Measurements from ENCODE around the gene PRPF6. TPM values are rescaled to one million over a fixed set of nuclear protein-coding genes. Genes with fewer than 3 reads are reported as not detected.
A peak's percentile ranks its signal among the peaks of the same experiment; 100 is the strongest.

PRPF6 gene
- total RNA-seq, 2 experiments from 2014 or later, result 45.1 to 73.7 TPM

- TF ChIP-seq, protein P1, sequence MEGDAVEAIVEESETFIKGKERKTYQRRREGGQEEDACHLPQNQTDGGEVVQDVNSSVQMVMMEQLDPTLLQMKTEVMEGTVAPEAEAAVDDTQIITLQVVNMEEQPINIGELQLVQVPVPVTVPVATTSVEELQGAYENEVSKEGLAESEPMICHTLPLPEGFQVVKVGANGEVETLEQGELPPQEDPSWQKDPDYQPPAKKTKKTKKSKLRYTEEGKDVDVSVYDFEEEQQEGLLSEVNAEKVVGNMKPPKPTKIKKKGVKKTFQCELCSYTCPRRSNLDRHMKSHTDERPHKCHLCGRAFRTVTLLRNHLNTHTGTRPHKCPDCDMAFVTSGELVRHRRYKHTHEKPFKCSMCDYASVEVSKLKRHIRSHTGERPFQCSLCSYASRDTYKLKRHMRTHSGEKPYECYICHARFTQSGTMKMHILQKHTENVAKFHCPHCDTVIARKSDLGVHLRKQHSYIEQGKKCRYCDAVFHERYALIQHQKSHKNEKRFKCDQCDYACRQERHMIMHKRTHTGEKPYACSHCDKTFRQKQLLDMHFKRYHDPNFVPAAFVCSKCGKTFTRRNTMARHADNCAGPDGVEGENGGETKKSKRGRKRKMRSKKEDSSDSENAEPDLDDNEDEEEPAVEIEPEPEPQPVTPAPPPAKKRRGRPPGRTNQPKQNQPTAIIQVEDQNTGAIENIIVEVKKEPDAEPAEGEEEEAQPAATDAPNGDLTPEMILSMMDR (conservative IDR thresholded peaks at IDR 0.05; ENCODE audit: low read length), result no peak
- TF ChIP-seq EZH2phosphoT487 (IDR thresholded peaks at IDR 0.05; ENCODE audit: borderline replicate concordance, low read depth, low read length), result no peak
- Histone ChIP-seq H3K27ac (ENCODE audit: low read depth, low read length, poor library complexity, severe bottlenecking) (peak overlapping the region; percentile 97), H3K79me2 (ENCODE audit: insufficient read depth, low read depth, low read length) (peaks cover 13% of the 10 kb centered on the region; the same call in 1 of the 2 replicates), H3K4me2 (ENCODE audit: low read length) (peak overlapping the region; percentile 90), H3K4me3 (ENCODE audit: low read depth, low read length, poor library complexity, severe bottlenecking) (peak overlapping the region; percentile 94), H3K9me3 (ENCODE audit: low read length) (no peaks in the 10 kb centered on the region), H2AFZ (ENCODE audit: low read length) (no peak overlapping the region), H3K4me1 (ENCODE audit: insufficient read depth, low read length, poor library complexity, severe bottlenecking) (peaks cover 44% of the 10 kb centered on the region), H4K20me1 (ENCODE audit: insufficient read depth, low read length) (no peaks in the 10 kb centered on the region), H3K36me3 (ENCODE audit: insufficient read depth, low read length) (peaks cover 21% of the 10 kb centered on the region; the same call in 1 of the 2 replicates), H3K9me2 (ENCODE audit: insufficient read depth, low read length) (no peaks in the 10 kb centered on the region)
- ChIA-PET CTCF (ENCODE audit: unreplicated experiment) (no interaction called here), POLR2A (interaction anchor here (0.6 to 1.2 kb wide), 2 partner anchors 17 to 21 kb away, joined by 3 to 5 read pairs; no protein-coding TSS in a partner anchor)
- BruUV-seq (replicated peaks), result no TSS peak
- intact Hi-C loops (cut with micrococcal nuclease; ENCODE audit: unreplicated experiment), result loop anchor here (2.0 to 5.0 kb wide), 4 partner anchors 16 to 452 kb away; partner anchors contain the start of genes GMEB2, PRPF6 and TCEA2
- no peak for DNase-seq (ENCODE audit: low spot score)
Measured at GRCh38 chr20:64078934-64079272, 98.0 kb downstream of the PRPF6 start.

GRCh38 chr20:64079273-64080012 lies 98.5 kb downstream of the PRPF6 start, which contains the start of gene RGS19:
TSS of gene RGS19 (minus strand) at chr20:64079518. CDS start at chr20:64076886, 2,632 bp downstream.
- ChIA-PET POLR2A (interaction anchor here (0.6 to 1.2 kb wide), 4 partner anchors 10 to 36 kb away, joined by 3 to 5 read pairs (median 5); no protein-coding TSS in a partner anchor), CTCF (ENCODE audit: unreplicated experiment) (interaction anchor here (1.2 kb wide), 1 partner anchor 20 kb away, joined by 7 read pairs; no protein-coding TSS in a partner anchor)
- H3K79me2 ChIP-seq (ENCODE audit: insufficient read depth, low read depth, low read length), result peaks cover 13% of the 10 kb centered on the region; the same call in 1 of the 2 replicates
- peaks cover 15% of the 10 kb centered on the region; the same call in 1 of the 2 replicates for H3K36me3 ChIP-seq (ENCODE audit: insufficient read depth, low read length)
- H3K27ac ChIP-seq (ENCODE audit: low read depth, low read length, poor library complexity, severe bottlenecking), result peak within 1 kb of the TSS; percentile 97
- peak; percentile 87 for DNase-seq (ENCODE audit: low spot score)
- H3K4me3 ChIP-seq (ENCODE audit: low read depth, low read length, poor library complexity, severe bottlenecking), result peak within 1 kb of the TSS; percentile 94
- peak within 1 kb of the TSS; percentile 33; the same call in 1 of the 2 replicates for H2AFZ ChIP-seq (ENCODE audit: low read length)
- peak within 1 kb of the TSS; percentile 90 for H3K4me2 ChIP-seq (ENCODE audit: low read length)
- no peaks in the 10 kb centered on the region for H4K20me1 ChIP-seq (ENCODE audit: insufficient read depth, low read length)
- BruUV-seq (replicated peaks), result no TSS peak
- no peak for TF ChIP-seq EZH2phosphoT487 (IDR thresholded peaks at IDR 0.05; ENCODE audit: borderline replicate concordance, low read depth, low read length)
- TF ChIP-seq, protein P1 (conservative IDR thresholded peaks at IDR 0.05; ENCODE audit: low read length), result peak; percentile 23; the same call in 1 of the 2 replicates
- H3K9me2 ChIP-seq (ENCODE audit: insufficient read depth, low read length), result no peaks in the 10 kb centered on the region
- intact Hi-C loops (cut with micrococcal nuclease; ENCODE audit: unreplicated experiment), result loop anchor here (2.0 to 5.0 kb wide), 4 partner anchors 17 to 452 kb away; partner anchors contain the start of genes GMEB2, PRPF6 and TCEA2
- H3K4me1 ChIP-seq (ENCODE audit: insufficient read depth, low read length, poor library complexity, severe bottlenecking), result peaks cover 44% of the 10 kb centered on the region
- no peaks in the 10 kb centered on the region for H3K9me3 ChIP-seq (ENCODE audit: low read length)
